ENCODE results near the gene OSGEP.

OSGEP gene

GRCh38 chr14:20434701-20435581 is 19.7 kb downstream of the OSGEP start:
- in situ Hi-C loops (cut with HindIII; ENCODE audit: low sequenced_read_pairs) = no loop called here

DNA sequence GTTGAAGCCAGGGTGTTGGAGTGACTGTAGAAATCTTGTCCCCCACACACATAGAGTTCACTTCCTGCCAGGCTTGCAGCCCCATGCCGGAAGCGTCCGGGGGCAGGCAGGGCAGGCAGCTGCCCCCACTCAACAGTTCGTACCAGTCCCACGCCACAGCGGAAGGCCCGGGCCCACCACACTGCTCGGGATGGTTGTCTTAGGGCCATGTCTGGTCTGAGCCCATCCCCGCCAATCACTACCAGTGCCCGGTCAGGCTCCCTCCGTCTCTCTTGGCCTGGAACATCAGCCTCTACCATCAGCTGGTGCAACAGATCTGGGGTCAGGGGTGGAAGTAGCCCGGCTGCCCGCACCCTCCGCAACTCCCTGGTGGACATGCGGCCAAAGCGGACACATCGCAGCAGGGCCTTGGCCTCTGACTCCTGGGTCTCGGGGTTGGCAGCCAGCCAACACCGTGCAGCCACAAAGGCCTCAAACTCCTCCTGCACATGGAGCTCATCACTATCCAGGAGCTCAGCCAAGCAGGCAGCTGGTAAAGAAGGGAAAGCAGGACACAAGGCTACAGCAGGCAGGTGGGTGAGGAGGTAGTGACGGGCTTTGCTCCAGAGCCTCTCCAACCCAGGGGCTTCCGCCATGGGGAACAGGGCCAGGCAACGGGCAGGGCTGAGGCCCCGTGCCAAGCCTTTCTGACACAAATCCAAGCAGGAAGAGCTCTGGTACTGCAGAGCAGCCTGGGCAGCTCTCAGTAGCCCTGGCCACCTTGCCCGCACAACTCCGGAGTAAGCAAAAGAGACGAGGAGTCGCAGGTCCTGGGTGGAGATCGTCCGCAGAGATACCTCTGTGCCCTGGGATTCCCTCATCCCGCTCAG is 24.6 kb downstream of the OSGEP start:
- in situ Hi-C loops (cut with HindIII; ENCODE audit: low sequenced_read_pairs) = loop anchor here (10.0 kb wide), 1 partner anchor 45 kb away; no protein-coding TSS in a partner anchor

GRCh38 chr14:20428802-20429201 is 25.8 kb downstream of the OSGEP start:
- in situ Hi-C loops (cut with HindIII; ENCODE audit: low sequenced_read_pairs) = loop anchor here (10.0 kb wide), 1 partner anchor 46 kb away; no protein-coding TSS in a partner anchor

- in situ Hi-C loops (cut with HindIII; ENCODE audit: low sequenced_read_pairs) = loop anchor here (10.0 kb wide), 1 partner anchor 47 kb away; no protein-coding TSS in a partner anchor
Observed at GRCh38 chr14:20428010-20428365, 26.6 kb downstream of the OSGEP start.

DNA sequence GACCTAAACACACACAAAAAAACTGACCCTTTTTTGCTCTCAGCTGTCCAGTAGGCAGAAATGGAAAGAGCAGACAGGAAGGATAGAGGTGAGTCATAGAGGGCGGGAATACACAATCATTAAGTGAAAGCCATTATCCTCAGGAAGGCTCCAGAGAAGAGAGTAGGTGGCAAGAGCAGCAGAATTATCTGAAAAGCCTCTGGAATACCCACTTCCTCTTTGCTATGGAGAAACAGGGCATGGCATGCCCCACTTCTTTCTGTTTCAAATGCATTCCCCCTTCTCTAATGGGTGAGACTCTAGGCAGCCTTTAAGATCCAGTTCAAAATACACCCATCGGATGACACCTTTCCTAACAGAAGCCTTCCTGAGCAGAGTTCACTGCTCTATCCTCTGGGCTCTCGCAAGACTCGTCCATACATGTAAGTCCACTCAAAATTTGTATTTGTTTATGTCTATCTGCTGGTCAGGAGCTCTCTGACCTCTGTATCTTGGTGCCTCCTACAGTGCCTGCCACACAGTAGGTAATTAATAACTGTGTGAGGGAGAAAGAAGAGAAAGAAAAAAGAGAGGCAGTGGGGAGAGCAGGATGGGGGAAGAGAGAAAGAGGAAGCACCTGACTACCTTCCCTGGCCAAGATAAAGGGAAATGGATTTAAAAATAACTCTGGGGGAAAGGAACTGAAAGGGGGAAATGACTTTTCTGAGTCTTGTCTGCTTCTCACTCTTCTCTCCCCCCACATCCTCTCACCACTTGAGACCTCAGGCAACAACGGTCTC is 27.2 kb downstream of the OSGEP start:
- in situ Hi-C loops (cut with HindIII; ENCODE audit: low sequenced_read_pairs) = loop anchor here (10.0 kb wide), 1 partner anchor 47 kb away; no protein-coding TSS in a partner anchor

DNA sequence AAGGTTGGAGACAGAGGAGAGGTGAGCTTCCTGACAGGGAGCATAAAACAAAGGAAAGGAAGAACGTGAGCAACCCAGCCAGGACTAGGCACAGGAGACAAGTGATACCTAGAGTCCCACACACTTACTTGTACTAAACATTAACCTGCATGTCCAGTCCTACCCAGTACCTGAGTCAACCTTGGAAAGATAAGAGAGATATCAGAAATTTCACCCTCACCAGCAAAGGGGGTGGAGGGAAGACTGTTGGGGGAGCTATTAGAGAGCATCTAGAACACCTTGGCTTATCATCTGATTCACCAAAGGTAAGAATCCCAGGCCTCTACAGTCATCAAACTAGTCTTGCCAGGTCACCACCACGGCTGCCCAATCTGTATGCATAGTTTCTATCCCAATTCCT is 29.8 kb downstream of the OSGEP start:
- in situ Hi-C loops (cut with HindIII; ENCODE audit: low sequenced_read_pairs) = loop anchor here (10.0 kb wide), 1 partner anchor 50 kb away; no protein-coding TSS in a partner anchor

GRCh38 chr14:20422886-20423285 is 31.7 kb downstream of the OSGEP start:
- in situ Hi-C loops (cut with HindIII; ENCODE audit: low sequenced_read_pairs) = loop anchor here (10.0 kb wide), 1 partner anchor 52 kb away; no protein-coding TSS in a partner anchor

GRCh38 chr14:20421267-20421666 is 33.3 kb downstream of the OSGEP start:
- in situ Hi-C loops (cut with HindIII; ENCODE audit: low sequenced_read_pairs) = loop anchor here (10.0 kb wide), 1 partner anchor 54 kb away; no protein-coding TSS in a partner anchor

DNA sequence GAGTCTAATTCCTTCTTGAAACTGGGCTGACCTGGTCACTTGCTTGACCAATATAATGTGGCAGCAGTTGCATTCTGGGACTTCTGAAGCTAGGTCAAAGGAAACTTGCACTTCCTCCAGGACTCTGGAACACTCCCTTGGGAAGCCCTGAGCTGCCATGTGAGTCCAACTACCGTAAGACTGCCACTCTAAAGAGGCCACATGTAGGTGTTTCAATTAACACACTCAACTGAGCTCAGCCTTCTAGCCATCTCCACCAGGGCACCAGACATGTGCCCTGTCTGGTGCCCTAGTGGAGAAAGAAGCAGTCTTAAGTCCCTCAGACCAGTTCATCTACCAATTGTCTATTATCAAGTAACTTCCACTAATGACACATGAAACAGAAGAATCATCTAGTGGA is 35.2 kb downstream of the OSGEP start:
- in situ Hi-C loops (cut with HindIII; ENCODE audit: low sequenced_read_pairs) = no loop called here

- in situ Hi-C loops (cut with HindIII; ENCODE audit: low sequenced_read_pairs) = no loop called here
Observed at GRCh38 chr14:20418501-20418909, 36.1 kb downstream of the OSGEP start.

DNA sequence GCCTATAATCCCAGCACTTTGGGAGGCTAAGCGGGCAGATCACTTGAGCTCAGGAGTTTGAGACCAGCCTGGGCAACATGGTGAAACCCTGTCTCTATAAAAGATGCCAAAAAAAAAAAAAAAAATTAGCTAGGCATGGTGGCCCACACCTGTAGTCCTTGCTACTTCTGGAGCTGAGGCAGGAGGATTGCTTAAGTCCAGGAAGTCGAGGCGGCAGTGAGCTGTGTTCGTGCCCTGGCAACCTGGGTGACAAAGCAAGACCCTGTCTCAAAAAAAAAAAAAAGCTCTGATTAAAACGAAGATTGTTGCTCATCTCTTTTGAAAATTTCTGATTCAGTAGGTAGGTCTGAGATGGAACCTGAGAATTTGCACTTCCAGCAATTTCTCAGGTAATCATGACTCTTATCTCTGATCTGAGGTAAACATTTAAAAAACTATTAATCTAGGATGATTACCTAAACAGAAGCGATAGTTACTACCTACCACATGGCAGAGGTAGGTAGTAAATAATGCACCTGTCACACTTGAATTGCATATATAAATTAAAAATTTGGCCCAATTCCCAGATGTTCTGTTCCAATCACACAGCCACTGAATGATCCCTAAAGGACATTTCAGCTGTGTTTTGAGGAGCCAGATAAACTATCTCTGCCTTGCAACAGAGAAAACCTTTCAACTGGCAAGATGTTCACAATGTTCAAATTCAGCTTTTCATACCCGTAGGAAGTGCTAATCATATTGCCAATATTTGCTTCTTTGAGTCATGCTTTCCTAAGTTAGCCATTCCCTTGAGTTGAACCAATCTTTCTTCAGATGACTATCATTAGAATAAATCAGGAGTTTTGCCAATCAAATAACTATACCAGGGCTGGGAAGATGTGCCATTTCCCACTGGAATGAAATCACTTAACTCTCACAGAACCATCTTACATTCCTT is 37.1 kb downstream of the OSGEP start:
- in situ Hi-C loops (cut with HindIII; ENCODE audit: low sequenced_read_pairs) = no loop called here

GRCh38 chr14:20416223-20416622 is 38.4 kb downstream of the OSGEP start:
- in situ Hi-C loops (cut with HindIII; ENCODE audit: low sequenced_read_pairs) = no loop called here

DNA sequence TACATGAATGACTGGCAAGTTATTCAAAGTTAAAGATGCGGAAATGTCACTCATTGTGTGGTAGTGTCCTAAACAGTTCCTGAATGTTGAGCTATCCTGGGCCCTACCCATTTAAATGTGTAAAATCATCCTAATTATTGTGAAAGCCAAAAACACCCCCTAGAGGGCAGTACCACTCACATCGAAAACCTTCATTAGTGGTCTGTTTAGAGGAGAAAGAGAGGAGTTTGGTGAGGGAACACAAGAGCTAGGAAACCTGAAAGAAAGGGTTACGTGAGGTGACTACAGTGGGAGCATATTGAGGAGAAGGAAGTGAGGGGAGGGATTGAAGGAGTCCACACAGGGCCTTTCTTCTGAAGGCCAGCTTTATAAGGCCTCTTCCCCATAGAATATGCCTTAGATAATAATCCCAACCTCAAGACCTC is 38.8 kb downstream of the OSGEP start:
- in situ Hi-C loops (cut with HindIII; ENCODE audit: low sequenced_read_pairs) = no loop called here

GRCh38 chr14:20413744-20414082 is 40.9 kb downstream of the OSGEP start:
- in situ Hi-C loops (cut with HindIII; ENCODE audit: low sequenced_read_pairs) = no loop called here

GRCh38 chr14:20412876-20413743 is 41.5 kb downstream of the OSGEP start, which contains the start of gene TEP1:
TEP1 (minus strand) TSS chr14:20413501; CDS start chr14:20408439, 5,062 bp downstream.
- in situ Hi-C loops (cut with HindIII; ENCODE audit: low sequenced_read_pairs) = no loop called here

GRCh38 chr14:20412411-20412810 is 42.2 kb downstream of the OSGEP start:
- in situ Hi-C loops (cut with HindIII; ENCODE audit: low sequenced_read_pairs) = no loop called here

GRCh38 chr14:20409226-20409625 is 45.4 kb downstream of the OSGEP start:
- in situ Hi-C loops (cut with HindIII; ENCODE audit: low sequenced_read_pairs) = no loop called here

- in situ Hi-C loops (cut with HindIII; ENCODE audit: low sequenced_read_pairs) = no loop called here
Observed at GRCh38 chr14:20403521-20403920, 51.1 kb downstream of the OSGEP start.
